GM19043 (cell line): ENCODE measurements around the gene SLC38A10.

Source experiments
- ATAC-seq: cut with Tn5 transposase; IDR thresholded peaks from one replicate; pipeline ENCODE4 v1.9.1; 2021; ENCODE audit warnings: low read depth; ENCODE audit not compliant: unreplicated experiment

The SLC38A10 gene

GRCh38 chr17:81260171-81260570, 34.9 kb downstream of the SLC38A10 start:
- ATAC-seq: no peak

GRCh38 chr17:81259058-81259605, 36.0 kb downstream of the SLC38A10 start:
- ATAC-seq: no peak

GRCh38 chr17:81258292-81258691, 36.8 kb downstream of the SLC38A10 start:
- ATAC-seq: no peak

GRCh38 chr17:81257533-81257932, 37.6 kb downstream of the SLC38A10 start:
- no peak for ATAC-seq

GRCh38 chr17:81256616-81257015, 38.5 kb downstream of the SLC38A10 start:
- no peak for ATAC-seq

- ATAC-seq: no peak
Observed at GRCh38 chr17:81254955-81255717, 40.0 kb downstream of the SLC38A10 start.

GRCh38 chr17:81253358-81254131, 41.6 kb downstream of the SLC38A10 start:
- no peak for ATAC-seq

GRCh38 chr17:81252987-81253329, 42.1 kb downstream of the SLC38A10 start:
- ATAC-seq: no peak

GRCh38 chr17:81252326-81252986, 42.7 kb downstream of the SLC38A10 start:
- no peak for ATAC-seq

GRCh38 chr17:81251709-81252301, 43.3 kb downstream of the SLC38A10 start:
- no peak for ATAC-seq

- ATAC-seq: no peak
Observed at GRCh38 chr17:81251094-81251708, 43.9 kb downstream of the SLC38A10 start.

GRCh38 chr17:81250286-81251093, 44.6 kb downstream of the SLC38A10 start:
- no peak for ATAC-seq

GRCh38 chr17:81249223-81250040, 45.7 kb downstream of the SLC38A10 start:
- ATAC-seq: no peak

- ATAC-seq: no peak
Observed at GRCh38 chr17:81248649-81249048, 46.5 kb downstream of the SLC38A10 start.

- ATAC-seq: no peak
Observed at GRCh38 chr17:81247339-81247990, 47.6 kb downstream of the SLC38A10 start.

- ATAC-seq: no peak
Observed at GRCh38 chr17:81246679-81247338, 48.3 kb downstream of the SLC38A10 start.

- ATAC-seq: no peak
Observed at GRCh38 chr17:81246343-81246670, 48.8 kb downstream of the SLC38A10 start.
